Dedifferentiated amniotic fluid mesenchymal stem cell (primary cell): ENCODE measurements around the gene ZBED1.
"Not testable (repeated sequence)": the region's sequence is repeated elsewhere in the genome, so short reads cannot be mapped to it uniquely, and the experiment has no call there.

Experiments
- DNase-seq: peaks from one replicate; pipeline ENCODE4 v3.0.0-alpha.2; 2016; ENCODE audit errors: extremely low spot score

The ZBED1 gene

DNA sequence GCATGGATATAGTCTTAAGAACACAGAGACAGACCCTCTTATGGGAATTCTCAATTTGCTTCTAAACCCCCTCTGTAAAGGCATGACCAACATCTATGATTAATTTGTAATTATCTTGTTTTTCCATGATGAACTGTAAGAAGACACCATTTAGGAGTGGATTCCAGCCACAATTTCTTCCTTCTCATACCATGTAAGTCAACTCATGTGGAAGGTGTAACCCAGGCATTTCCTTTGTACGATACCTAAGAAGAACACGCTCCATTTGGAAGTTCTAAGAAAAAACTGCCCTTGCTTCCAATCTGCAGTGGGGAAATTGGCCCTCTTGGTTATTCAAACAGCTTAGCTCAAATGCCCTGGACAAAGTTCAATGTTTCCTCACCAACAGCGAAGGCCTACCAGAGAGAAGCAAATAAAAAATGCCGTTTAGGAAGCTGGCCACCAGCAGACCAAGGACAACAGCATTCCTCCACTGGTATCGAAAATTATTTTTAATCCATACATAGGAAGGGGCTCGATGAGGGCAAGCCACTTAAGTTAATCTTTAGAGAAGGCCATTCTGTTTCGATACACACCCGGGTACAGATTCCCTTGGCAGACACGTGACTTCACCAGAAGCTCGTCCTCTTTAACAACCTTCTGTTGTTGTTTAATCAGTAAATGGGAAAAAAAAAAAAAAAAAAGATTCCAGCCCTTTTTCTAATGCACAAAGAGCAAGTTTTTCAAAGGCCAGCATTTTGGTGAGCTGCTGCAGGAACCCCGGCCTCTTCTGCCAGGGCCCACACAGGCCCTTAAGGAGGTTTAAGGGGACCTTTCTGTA, 2.6 kb downstream of the ZBED1 start:
- DNase-seq = no peak

DNA sequence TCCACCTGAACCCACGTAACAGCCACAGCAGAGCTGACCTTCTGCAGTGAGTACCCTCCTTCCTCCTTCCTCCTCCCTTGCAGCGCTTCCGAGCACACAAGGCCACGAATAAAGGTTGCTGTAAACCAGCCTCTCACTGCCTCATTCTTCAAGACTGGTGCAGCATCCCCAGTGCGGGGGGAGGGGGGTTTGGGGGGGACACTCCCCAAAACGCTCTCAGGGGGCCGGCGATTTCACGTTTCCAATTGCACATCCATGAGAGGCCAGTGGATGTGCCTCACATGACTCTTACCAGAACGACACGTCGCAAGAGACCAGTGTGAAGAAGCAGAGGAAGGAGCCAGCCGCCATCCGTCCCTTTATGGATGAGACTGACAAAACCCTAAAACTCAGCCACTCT, 5.2 kb downstream of the ZBED1 start:
- no peak for DNase-seq

DNA sequence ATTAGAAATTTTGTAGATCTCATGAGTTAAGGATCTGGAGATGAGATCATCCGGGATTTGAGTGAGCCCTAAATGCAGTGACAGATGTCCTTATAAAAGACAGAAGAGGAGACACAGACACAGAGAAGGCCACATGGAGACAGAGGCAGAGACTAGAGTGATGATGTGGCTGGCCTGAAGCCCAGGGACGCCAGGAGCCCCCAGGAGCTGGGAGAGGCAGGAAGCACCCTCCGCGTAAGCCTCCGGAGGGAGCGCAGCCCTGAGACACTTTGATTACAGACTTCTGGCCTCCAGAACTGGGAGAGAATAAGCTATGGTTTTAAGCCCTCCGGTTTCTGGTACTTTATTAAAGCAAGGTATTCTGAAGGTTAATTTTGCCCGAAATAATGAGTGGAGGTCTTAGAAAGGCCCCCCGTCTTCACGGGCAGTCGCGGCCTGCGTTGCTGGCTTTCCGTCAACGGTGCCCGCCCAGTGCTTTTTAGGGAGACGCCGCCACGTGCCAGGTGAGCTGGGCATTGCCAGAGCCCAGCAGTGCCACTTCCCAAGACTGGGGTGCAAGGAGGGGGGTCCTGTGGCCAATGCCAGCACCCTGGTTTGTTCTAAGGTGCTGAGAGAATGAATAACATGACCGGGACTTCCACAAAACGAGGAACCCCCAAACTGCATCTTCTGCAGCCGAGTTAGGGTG, 8.1 kb downstream of the ZBED1 start:
- no peak for DNase-seq

DNA sequence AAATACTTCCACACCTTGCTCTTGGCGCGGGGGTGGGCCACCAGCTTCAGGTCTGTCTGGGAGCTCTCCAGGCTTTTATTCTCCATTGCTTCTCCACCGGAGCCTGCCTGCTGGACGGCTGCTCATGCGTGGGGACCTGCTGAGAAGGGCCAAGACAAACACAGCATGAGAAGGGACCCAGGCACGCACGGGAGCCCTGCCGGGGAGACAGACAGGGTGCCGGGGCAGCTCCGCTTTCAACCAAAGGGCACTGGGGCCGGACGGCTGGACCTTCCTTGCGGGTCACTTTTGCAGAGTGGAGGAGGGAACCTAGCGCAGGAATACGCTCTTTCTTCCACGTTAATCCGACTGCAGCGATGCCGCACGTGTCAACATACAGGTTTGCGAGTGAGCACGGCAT, 10.1 kb downstream of the ZBED1 start:
- DNase-seq = no peak

DNA sequence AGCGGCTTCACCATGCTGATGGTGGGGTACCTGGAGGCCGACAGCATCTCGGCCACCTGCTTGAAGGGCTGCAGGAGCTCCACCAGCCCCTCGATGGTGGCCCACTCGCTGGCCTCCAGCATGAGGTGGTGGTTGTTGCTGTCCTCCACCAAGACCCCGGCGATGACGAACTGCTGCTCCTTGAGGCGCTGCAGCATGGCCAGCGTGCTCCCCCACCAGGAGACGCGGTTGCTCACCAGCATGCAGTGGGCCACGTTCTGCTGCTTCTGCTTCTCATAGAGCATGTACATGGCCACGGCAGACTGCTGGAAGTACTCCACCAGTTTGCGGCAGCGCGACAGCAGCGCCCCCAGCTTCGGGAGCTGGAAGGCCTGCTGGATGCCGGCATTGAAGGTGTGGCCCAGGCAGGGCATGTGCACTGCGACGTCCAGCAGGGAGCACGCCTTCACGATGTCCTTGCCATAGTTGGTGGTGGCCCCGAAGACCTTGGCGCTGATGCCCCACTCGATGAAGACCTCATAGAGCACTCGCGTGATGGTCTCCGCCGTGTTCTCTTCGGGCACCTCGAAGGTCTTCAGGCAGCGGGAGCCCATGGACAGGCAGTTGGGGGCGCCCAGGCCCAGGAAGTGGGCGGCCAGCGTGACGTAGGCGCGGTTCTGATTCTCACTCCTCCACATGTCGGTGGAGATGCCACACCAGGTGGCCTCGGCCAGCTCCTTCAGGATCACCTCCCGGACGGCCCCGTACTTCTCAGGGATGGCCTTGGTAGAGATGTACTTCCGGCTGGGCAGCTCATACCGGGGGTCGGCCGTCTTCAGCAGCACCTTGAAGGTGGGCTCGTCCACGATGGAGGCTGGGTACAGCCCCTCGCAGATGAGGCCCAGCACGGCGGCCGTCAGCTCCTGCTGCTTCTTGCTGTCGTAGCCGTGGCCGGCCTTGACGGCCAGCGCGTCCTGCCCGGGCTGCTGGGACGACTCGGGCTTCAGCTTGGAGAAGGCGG, 11.0 kb downstream of the ZBED1 start:
- no peak for DNase-seq

DNA sequence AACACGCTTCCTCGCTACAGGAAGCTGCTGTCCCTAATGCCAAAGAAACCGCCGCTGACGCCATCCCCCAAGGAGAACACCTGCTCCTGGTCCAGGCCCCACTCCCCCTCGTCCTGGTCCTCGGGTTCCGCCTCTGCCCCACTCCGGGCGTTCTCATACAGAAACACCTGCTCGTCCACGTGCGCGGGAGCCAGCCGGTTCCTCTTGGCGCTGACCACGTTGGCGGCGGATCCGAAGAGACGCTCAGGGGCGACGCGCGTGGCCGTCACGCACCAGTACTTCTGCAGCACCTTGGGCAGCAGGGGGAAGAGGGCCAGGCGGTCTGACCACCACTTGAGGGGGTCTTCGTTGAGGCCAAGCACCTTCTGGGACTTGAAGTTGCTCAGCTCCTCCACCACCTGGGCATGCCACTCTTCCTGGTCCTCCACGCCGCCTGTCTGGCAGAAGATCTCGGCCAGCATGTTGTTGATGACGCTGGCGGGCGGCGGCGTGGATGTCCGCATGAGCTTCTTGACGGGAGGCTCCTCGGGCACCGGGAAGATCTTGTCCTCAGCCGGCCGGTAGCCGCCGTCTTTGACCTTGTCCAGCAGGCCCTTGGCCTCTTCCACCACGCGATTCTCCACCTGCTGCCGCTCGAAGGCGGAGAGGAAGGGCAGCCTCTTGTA, 12.0 kb downstream of the ZBED1 start:
- no peak for DNase-seq

DNA sequence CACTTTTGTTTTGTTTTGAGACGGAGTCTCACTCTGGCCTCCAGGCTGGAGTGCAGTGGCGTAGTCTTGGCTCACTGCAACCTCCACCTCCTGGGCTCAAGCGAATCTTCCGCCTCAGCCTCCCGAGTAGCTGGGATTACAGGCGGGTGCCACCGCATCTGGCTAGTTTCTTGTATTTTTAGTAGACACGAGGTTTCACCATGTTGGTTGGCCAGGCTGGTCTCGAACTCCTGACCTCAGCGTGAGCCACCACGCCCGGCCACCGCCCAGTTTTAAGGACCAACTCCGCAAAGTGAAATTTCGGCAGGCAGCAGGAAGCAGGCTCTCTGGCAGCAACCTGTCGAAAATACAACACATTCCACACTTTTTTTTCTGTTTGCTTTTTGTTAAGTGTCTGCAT, 13.4 kb downstream of the ZBED1 start:
- DNase-seq = no peak

DNA sequence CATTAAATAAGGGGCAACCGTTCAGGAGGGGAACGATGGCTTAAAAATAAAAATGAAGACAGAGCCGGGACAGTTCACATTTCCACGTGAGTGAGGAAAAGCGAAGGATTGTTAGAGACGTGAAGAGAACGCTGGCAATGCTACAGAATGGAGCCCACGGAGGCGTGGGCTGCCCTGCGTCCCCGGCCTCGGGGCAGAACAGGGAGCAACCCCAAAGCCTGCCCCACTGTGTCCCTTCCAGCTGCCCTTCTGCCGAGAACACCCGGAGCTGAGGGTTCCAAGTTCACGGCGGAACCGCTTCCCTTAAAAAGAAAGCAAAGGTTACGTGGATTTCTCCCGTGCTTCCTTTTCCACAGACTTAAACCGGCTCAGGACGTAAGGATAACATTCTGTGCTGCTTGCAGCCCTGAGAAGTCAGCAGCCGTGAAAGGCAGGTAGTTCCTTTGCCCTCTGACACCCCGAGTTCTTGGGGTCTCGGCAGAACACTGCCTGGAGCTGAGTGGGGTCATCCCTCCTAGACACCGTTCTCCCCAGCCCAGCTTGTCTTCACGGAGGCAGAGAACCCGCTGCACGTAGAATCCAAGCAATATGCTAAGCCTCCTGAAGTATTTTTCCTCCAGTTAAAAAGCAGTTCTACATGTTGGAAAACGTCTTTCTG, 14.2 kb downstream of the ZBED1 start:
- DNase-seq = no peak

DNA sequence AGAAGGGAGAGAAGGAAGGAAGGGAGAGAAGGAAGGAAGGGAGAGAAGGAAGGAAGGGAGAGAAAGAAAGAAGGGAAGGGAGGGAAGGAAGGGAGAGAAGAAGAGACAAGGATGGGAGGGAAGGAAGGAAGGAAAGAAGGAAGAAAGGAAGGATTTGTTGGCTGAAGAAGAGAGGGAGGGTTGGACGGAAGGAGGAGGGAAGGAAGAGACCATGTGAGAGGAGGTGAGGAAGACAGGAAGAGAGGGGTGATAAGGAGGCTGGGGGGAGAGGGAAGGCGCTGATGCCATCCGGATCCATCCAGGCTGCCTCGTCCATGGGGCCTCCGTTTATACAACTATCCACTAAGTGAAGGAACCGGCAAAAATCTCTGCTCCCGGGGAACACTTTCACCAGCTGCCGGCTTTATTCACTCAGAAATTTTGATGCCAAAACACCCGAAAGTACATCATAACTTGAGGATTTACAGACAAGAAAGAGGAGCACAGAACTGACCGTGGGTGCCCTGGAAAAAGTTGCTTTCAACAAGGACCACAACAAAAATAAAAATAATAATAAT, 14.9 kb downstream of the ZBED1 start:
- DNase-seq = no peak

DNA sequence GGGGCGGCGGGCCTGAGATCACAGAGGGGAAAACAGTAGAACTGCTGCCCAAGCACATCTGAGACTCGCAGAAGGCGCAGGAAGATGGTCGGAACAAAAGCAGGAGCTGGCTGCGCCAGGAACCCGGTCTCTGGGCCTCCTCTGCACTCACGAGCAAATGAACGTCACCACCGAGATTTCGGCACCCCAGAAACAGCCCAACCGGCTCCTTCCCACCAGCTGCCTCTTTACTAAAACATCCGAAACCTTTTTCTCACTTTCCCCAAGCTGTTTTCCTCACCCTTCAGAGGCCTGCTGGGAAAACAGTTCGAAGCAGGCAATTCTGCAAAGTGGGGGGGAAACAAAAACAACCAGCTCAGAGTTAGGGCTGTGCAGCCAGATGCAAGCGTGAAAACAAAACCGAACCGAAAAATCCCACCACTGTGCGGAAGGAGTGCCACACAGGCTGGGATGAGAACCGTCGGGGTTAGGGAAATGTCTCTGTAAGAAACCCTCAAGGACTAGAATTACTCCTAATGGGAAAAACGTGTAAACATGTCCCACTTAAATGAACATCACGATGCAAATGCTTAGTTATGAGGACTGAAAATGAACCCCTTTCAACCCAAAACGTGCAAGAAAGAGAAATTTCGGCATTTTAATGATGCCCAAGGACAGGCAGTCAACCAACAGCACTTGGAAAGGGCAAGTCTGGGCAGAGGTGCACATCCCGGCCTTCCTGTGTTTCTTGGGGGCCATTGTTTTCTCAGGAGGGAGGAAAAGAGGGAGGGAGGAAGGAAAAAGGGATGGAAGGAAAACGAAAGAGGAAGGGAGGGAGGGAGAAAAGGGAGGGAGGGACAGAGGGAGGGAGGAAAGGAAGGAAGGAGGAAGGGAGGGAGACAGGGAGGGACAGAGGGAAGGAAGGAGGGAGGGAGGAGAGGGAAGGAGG, 15.8 kb downstream of the ZBED1 start:
- no peak for DNase-seq

DNA sequence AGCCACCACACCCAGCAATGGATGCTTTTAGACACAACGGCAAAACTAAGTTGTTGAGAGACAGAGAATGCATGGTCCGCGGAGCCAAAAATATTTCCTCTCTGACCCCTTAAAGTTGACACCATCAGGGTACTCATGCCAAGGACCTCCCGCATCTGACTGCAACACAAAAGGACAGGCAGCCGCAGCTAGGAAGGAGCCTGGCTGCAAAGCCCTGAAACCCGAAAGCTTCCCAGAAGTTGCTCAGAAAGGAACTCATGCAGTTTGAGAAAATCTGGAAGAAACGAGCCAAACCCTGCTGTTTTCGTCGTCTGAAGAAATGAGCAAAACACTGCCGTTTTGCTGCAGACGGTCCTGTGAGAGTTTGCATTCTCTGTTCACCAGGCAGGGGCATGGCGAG, 16.5 kb downstream of the ZBED1 start:
- no peak for DNase-seq

DNA sequence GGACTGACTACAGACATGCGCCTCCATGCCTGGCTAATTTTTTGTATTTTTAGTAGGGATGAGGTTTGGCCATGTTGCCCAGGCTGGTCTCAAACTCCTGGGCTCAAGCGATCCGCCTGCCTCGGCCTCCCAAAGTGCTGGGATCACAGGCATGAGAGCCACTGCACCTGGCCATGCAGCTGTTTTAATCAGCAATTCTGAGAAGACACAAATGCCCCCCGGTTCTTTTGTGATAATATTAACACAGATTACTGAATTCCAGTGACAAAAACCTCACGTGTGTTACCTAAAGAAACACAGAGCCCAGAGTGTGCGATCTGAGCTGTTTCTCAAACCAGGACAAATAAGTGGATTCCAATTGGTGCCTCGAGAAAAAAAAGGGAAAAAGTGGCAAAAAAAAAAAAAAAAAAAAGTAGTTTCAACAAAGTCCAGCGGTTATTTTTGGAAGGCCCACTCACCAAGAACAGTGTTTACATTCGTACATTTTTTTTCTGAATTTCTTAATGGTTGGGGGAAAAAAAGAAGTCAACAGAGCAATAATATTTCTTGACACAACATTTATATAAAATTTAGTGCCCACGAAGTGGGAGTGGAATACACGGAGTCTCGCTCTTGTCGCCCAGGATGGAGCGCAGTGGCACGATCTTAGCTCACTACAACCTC, 17.2 kb downstream of the ZBED1 start:
- no peak for DNase-seq

DNA sequence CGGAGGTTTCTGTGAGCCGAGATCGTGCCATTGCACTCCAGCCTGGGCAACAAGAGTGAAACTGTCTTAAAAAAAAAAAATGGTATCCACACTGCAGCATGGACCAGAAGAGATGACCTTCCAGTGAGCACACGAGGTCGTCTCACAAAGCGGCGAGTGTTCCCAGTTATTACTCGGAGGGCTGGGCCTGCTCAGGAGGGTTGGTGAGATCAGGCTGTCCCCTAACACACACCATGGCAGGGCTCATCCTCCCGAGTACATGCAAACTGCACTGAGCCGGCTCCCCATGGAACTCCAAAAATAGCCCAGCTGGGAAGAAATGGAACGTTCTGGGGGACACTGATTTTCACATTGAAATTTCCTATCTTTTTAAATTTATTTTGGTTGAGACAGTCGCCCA, 19.2 kb downstream of the ZBED1 start:
- not testable (repeated sequence) for DNase-seq

DNA sequence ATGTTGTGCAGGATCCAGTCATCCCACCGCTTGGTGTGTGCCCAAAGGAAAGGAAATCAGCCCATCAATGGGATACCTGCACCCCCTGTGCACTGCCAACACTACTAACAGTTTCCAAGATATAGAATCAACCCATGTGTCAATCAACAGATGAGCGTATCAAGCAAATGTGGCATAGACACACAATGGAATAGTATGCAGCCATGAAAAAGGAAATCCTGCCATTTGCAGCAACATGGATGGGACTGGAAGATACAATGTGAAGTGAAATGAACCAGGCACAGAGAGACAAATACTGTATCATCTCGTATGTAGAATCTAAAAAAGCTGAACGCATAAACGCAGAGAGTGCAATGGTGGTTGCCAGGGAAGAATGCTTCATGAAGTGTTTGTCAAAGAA, 20.8 kb downstream of the ZBED1 start:
- not testable (repeated sequence) for DNase-seq

DNA sequence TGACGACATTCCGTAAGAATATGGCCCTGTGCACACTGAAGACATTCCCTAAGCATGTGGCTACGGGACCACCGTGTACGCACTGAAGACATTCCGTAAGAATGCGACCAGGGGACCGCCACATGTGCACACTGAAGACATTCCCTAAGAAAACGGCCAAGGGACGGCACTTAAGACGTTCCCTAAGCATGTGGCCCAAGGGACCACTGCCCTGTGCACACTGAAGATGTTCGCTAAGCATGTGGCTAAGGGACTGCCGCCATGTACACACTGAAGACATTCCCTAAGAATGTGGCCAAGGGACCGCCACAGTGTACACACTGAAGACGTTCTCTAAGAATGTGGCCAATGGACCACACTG, 21.4 kb downstream of the ZBED1 start:
- DNase-seq = no peak

DNA sequence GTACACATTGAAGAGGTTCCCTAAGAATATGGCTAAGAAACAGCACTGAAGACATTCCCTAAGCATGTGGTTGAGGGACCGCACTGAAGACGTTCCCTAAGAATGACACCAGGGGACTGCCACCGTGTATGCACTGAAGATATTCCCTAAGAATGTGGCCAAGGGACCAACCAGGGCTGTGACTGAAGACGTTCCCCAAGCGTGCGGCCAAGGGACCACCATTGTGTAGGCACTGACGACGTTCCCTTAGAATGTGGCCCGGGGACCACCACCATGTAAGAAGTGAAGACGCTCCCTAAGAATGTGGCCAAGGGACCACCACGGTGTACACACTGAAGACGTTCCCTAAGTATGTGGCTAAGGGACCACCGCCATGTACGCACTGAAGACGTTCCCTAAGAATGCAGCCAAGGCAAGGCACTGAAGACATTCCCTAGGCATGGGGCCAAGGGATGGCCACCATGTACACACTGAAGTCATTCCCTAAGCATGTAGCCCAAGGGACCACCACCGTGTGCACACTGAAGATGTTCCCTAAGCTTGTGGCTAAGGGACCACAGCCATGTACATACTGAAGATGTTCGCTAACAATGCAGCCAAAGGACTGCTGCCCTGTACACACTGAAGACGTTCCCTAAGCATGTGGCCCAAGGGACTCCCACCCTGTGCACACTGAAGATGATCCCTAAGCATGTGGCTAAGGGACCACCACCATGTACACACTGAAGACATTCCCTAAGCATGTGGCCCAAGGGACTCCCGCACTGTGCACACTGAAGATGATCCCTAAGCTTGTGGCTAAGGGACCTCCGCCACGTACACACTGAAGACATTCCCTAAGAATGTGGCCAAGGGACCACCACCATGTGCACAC, 22.0 kb downstream of the ZBED1 start:
- no peak for DNase-seq

DNA sequence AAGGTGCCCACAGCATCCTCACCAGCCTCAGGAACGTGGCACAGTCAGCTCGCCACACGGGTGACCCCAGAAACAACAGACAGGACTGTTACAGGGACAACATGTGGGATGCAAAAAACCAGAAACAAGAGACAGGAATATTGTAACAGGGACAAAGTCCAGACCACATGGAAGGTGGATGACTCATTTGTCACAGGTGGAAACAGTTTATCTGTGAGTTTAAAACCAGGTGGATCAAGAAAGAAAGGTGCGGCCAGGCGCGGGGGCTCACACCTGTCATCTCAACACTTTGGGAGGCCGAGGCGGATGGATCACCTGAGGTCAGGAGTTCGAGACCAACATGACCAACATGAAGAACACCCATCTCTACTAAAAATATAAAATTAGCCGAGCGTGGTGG, 23.5 kb downstream of the ZBED1 start:
- DNase-seq = not testable (repeated sequence)
